CD8-positive, alpha-beta memory T cell (primary cell): ENCODE results near the gene ST6GALNAC1. TPM values are rescaled to one million over a fixed set of nuclear protein-coding genes. Genes with fewer than 3 reads are reported as not detected.

ENCODE experiments used
- CTCF ChIA-PET: fragments of 350-600 bp; sonication (Branson Sonifier 250); formaldehyde crosslinking; loops from one replicate; lab custom pipeline; 2021; ENCODE audit warnings: antibody characterized with exemption; lab: Charles Lee
- POLR2A ChIA-PET: fragments of 350-600 bp; sonication (Branson Sonifier 250); formaldehyde crosslinking; loops from one replicate; lab custom pipeline; 2021; ENCODE audit warnings: antibody characterized with exemption; lab: Charles Lee
- DNase-seq, 5 donors: peaks; one replicate each; pipeline versions ENCODE4 v3.0.0 to v3.0.0-alpha.2; 2020 to 2022; ENCODE audit warnings: mixed read lengths in 1 of 5
- H3K27ac ChIP-seq: one replicate; pipeline ENCODE4 v1.7.0; 2013; ENCODE audit warnings: low read depth, mild to moderate bottlenecking, low read length, moderate library complexity
- H3K27me3 ChIP-seq: 2 replicates; pipeline ENCODE4 v1.7.0; 2013; ENCODE audit warnings: low read length, mild to moderate bottlenecking; ENCODE audit not compliant: insufficient read depth, poor library complexity, severe bottlenecking
- H3K36me3 ChIP-seq: 2 replicates; pipeline ENCODE4 v1.7.0; 2013; ENCODE audit warnings: mild to moderate bottlenecking, low read length, moderate library complexity; ENCODE audit not compliant: insufficient read depth
- H3K4me1 ChIP-seq: 2 replicates; pipeline ENCODE4 v1.7.0; 2013; ENCODE audit warnings: mild to moderate bottlenecking, low read length, moderate library complexity; ENCODE audit not compliant: insufficient read depth
- H3K4me3 ChIP-seq: 2 replicates; pipeline ENCODE4 v1.7.0; 2013; ENCODE audit warnings: mild to moderate bottlenecking, low read length
- H3K9me3 ChIP-seq: 2 replicates; pipeline ENCODE4 v1.7.0; 2013; ENCODE audit warnings: mild to moderate bottlenecking, low read length
- H3K27ac Mint-ChIP-seq, 8 donors: one replicate each; pipeline ENCODE4 v1.8.0; 2020 to 2021; ENCODE audit warnings: mixed read lengths in 8 of 8, mild to moderate bottlenecking in 6 of 8, inconsistent platforms in 3 of 8, moderate library complexity in 3 of 8
- H3K27me3 Mint-ChIP-seq, 2 donors: one replicate each; pipeline ENCODE4 v1.8.0; 2020 to 2021; ENCODE audit warnings: mixed read lengths in 2 of 2, mild to moderate bottlenecking in 1 of 2, moderate library complexity in 1 of 2
- H3K36me3 Mint-ChIP-seq, 3 donors: one replicate each; pipeline ENCODE4 v1.8.0; 2020 to 2021; ENCODE audit warnings: mixed read lengths in 3 of 3, inconsistent platforms in 1 of 3, mild to moderate bottlenecking in 1 of 3
- H3K4me1 Mint-ChIP-seq, 3 donors: one replicate each; pipeline ENCODE4 v1.8.0; 2020 to 2021; ENCODE audit warnings: mixed read lengths in 3 of 3, inconsistent platforms in 1 of 3, mild to moderate bottlenecking in 1 of 3
- H3K4me3 Mint-ChIP-seq, 7 donors: one replicate each; pipeline ENCODE4 v1.8.0; 2020 to 2021; ENCODE audit warnings: mixed read lengths in 7 of 7, mild to moderate bottlenecking in 6 of 7, moderate library complexity in 4 of 7, inconsistent platforms in 2 of 7
- H3K9me3 Mint-ChIP-seq, 5 donors: one replicate each; pipeline ENCODE4 v1.8.0; 2020 to 2022; ENCODE audit warnings: mixed read lengths in 5 of 5, mild to moderate bottlenecking in 3 of 5, moderate library complexity in 2 of 5, inconsistent platforms in 1 of 5
- polyA plus RNA-seq: library from polyadenylated mRNA; unstranded; fragments of 300-500 nt; fragmentation: Illumina TruSeq; gene quantifications from one replicate; pipeline ENCODE4 v1.2.3, GENCODE V29; 2021
- total RNA-seq, 2 experiments: library from RNA; stranded (reverse); gene quantifications; one replicate each; pipeline ENCODE4 v1.2.3, GENCODE V29; 2021

The ST6GALNAC1 gene
- total and polyA plus RNA-seq, 3 experiments from 2014 or later, result 0.28 to 0.46 TPM; not detected in 1

DNA sequence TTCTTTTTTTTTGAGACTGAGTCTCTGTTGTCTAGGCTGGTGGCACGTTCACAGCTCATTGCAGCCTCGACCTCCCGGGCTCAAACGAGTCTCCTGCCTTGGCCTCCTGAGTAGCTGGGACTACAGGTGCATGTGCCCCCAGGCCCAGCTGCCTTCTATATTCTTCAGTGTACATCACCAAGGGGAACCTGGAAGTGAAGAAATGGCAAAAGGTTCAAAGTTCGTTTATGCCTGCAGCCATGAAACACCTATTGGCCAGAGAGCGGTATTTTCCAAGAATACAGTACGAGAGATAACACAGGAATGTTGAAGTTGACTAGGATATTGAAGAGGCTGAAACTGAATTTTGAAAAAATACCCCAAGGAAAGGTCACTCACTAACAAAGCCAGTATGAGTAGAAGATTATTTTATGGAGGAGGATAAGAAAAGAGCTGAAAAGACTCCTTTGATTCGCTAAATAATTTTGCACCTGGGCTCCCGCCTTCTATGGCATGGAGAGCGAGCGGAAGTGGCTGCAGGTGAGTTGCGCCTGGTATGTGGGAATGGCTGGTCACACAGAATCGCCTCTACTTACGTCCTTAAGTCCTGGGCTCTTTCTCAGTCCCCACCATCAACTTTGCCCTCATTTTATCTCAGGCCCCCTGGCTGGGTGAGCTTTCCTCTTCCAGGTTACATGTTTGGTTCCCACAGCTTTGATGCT lies 9.8 kb downstream of the ST6GALNAC1 start:
- Histone ChIP-seq H3K4me1 (no peaks in the 10 kb centered on the region), H3K9me3 (no peaks in the 10 kb centered on the region), H3K36me3 (no peaks in the 10 kb centered on the region), H3K27ac (no peak overlapping the region), H3K27me3 (no peaks in the 10 kb centered on the region), H3K4me3 (no peak overlapping the region)
- ChIA-PET CTCF (interaction anchor here (3.2 kb wide), 1 partner anchor 9 kb away, joined by 11 read pairs; no protein-coding TSS in a partner anchor), POLR2A (no interaction called here)
- no peaks in the 10 kb centered on the region for H3K9me3 Mint-ChIP-seq
- no peak for DNase-seq
- peaks cover 0 to 3% (median 0%) of the 10 kb centered on the region in 3 donors for H3K36me3 Mint-ChIP-seq
- H3K27me3 Mint-ChIP-seq, result peaks cover 7 to 20% of the 10 kb centered on the region in 2 donors
- H3K4me1 Mint-ChIP-seq, result peaks cover 0 to 9% (median 0%) of the 10 kb centered on the region in 3 donors
- H3K27ac Mint-ChIP-seq, result no peak overlapping the region
- H3K4me3 Mint-ChIP-seq, result no peak overlapping the region

DNA sequence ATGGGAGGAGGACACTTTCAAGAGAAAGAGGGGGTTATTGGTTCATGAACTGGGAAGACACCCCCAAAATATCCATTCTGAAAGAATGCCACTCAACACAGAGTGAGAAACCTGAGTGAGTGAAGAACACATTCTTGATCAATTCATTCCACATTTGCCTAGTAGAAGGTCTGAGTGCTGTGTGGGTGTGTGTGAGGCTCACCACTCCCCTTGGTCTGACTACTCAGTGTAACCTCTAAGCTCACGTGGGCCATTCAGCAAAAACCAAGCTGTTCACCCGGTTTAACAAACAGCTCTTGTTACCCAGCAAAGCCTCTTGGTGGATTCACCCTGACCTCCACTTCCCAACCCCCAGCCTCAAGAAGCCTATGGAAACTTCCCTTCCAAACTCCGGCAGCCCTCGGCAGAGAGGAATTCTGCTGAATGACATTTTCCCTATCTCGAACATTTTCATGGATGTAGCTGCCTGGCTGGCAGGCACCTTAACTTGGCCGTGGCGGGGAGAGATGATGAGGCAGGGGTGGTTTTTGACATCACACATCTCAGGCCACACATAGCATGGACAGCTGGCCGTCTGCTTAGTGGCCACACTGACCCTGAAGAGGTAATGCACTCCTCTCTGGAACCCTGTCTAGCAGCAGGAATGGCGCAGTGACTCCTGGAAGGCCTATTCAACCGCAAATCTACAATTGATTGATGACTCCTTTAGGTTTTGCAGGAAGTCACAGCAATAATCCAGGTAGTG lies 11.6 kb downstream of the ST6GALNAC1 start:
- Histone ChIP-seq H3K36me3 (no peaks in the 10 kb centered on the region), H3K27me3 (no peaks in the 10 kb centered on the region), H3K9me3 (no peaks in the 10 kb centered on the region), H3K27ac (no peak overlapping the region), H3K4me3 (no peak overlapping the region), H3K4me1 (no peaks in the 10 kb centered on the region)
- peak overlapping the region in 2 of 8 donors; percentile 44 to 54 for H3K27ac Mint-ChIP-seq
- peak overlapping the region in 1 of 7 donors; percentile 44 for H3K4me3 Mint-ChIP-seq
- POLR2A ChIA-PET, result no interaction called here
- no peaks in the 10 kb centered on the region for H3K9me3 Mint-ChIP-seq
- peak in 1 of 5 donors; percentile 28 for DNase-seq
- H3K4me1 Mint-ChIP-seq, result peaks cover 0 to 9% (median 0%) of the 10 kb centered on the region in 3 donors
- H3K27me3 Mint-ChIP-seq, result peaks cover 7 to 16% of the 10 kb centered on the region in 2 donors
- CTCF ChIA-PET, result interaction anchor here (3.2 kb wide), 1 partner anchor 8 kb away, joined by 11 read pairs; no protein-coding TSS in a partner anchor
- peaks cover 0 to 3% (median 0%) of the 10 kb centered on the region in 3 donors for H3K36me3 Mint-ChIP-seq

DNA sequence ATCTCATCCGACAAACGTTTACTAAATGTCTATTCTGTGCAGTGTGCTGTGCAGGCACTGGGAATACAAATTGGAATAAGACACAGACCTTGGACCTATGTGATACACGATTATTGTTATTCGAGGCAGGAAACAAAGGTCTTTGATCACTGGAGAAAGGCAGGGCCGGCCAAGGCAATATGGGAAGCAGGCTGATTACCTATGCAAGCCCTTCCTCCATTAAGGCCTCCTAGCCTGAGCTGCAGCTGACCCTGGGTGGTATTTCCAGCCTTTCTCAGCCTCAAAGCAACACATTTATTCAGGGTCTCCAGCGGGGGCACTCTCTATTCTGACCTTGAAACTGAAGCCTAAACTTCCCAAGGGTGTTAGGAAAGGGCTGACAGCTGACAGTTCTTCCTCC lies 13.4 kb downstream of the ST6GALNAC1 start:
- H3K27ac Mint-ChIP-seq, result no peak overlapping the region
- peaks cover 8 to 16% of the 10 kb centered on the region in 2 donors for H3K27me3 Mint-ChIP-seq
- no peak overlapping the region for H3K4me3 ChIP-seq
- ChIA-PET POLR2A (no interaction called here), CTCF (interaction anchor here (1.5 kb wide), 1 partner anchor 44 kb away, joined by 4 read pairs; the partner anchor contains the start of gene ST6GALNAC2)
- H3K27me3 ChIP-seq, result no peaks in the 10 kb centered on the region
- no peaks in the 10 kb centered on the region for H3K9me3 Mint-ChIP-seq
- no peak overlapping the region for H3K27ac ChIP-seq
- no peaks in the 10 kb centered on the region for H3K4me1 ChIP-seq
- H3K4me3 Mint-ChIP-seq, result no peak overlapping the region
- H3K9me3 ChIP-seq, result no peaks in the 10 kb centered on the region
- H3K36me3 Mint-ChIP-seq, result peaks cover 0 to 3% (median 0%) of the 10 kb centered on the region in 3 donors
- H3K36me3 ChIP-seq, result no peaks in the 10 kb centered on the region
- DNase-seq, result no peak
- peaks cover 0 to 9% (median 0%) of the 10 kb centered on the region in 3 donors for H3K4me1 Mint-ChIP-seq

DNA sequence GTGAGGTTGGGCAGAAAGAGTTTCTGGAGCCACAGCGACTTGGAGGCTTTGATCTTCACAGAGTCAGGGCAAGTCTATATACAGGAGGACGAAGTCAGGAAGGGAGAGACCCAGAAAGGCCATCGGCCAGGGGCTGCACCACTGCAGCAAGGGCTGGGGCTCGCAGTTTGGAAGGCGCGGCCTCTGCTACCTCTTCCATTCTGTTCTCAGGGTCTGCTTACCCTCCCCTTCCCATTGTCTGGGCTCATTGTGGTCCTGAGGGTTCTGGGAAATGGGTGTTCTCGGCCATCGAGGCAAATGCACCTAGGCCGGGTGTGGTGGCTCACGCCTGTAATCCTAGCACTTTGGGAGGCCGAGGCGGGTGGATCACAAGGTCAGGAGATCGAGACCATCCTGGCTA lies 16.0 kb downstream of the ST6GALNAC1 start:
- no peak overlapping the region for H3K4me3 Mint-ChIP-seq
- no peak for DNase-seq
- Histone ChIP-seq H3K27me3 (no peaks in the 10 kb centered on the region), H3K4me1 (peaks cover 3% of the 10 kb centered on the region), H3K36me3 (no peaks in the 10 kb centered on the region), H3K9me3 (no peaks in the 10 kb centered on the region), H3K27ac (no peak overlapping the region), H3K4me3 (no peak overlapping the region)
- CTCF ChIA-PET, result no interaction called here
- no peaks in the 10 kb centered on the region for H3K36me3 Mint-ChIP-seq
- peaks cover 5 to 15% of the 10 kb centered on the region in 2 donors for H3K27me3 Mint-ChIP-seq
- H3K9me3 Mint-ChIP-seq, result no peaks in the 10 kb centered on the region
- POLR2A ChIA-PET, result no interaction called here
- H3K27ac Mint-ChIP-seq, result no peak overlapping the region
- H3K4me1 Mint-ChIP-seq, result peaks cover 0 to 12% (median 6%) of the 10 kb centered on the region in 3 donors

DNA sequence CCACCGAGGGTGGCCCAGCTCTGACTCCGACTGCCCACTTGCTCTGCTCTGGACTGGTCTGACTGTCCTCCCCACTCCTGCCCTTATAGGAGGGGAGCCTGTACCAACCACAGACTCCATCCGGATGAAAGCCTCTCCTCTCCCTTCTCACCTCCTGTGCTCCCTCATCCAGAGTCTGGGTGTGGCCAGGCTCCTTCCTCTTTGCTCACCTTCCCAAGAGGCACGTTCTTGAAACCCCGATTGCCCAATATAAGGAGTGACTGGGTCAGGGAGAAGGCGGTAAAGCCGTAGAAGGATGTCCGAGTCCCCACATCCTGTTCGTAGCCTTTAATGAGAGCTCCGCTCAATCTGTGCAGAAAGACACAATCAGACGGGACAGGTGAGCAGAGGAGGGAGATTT lies 17.1 kb downstream of the ST6GALNAC1 start:
- H3K4me1 Mint-ChIP-seq, result peaks cover 0 to 6% (median 4%) of the 10 kb centered on the region in 3 donors
- Histone ChIP-seq H3K27ac (no peak overlapping the region), H3K27me3 (no peaks in the 10 kb centered on the region), H3K36me3 (no peaks in the 10 kb centered on the region), H3K4me1 (peaks cover 3% of the 10 kb centered on the region), H3K4me3 (no peak overlapping the region), H3K9me3 (no peaks in the 10 kb centered on the region)
- POLR2A ChIA-PET, result no interaction called here
- H3K9me3 Mint-ChIP-seq, result no peaks in the 10 kb centered on the region
- CTCF ChIA-PET, result interaction anchor here (0.9 to 7.0 kb wide), 4 partner anchors 9 to 228 kb away, joined by 3 to 90 read pairs (median 3); no protein-coding TSS in a partner anchor
- H3K4me3 Mint-ChIP-seq, result no peak overlapping the region
- peak overlapping the region in 1 of 8 donors; percentile 74 for H3K27ac Mint-ChIP-seq
- no peaks in the 10 kb centered on the region for H3K36me3 Mint-ChIP-seq
- H3K27me3 Mint-ChIP-seq, result peaks cover 5 to 15% of the 10 kb centered on the region in 2 donors
- DNase-seq, result no peak

DNA sequence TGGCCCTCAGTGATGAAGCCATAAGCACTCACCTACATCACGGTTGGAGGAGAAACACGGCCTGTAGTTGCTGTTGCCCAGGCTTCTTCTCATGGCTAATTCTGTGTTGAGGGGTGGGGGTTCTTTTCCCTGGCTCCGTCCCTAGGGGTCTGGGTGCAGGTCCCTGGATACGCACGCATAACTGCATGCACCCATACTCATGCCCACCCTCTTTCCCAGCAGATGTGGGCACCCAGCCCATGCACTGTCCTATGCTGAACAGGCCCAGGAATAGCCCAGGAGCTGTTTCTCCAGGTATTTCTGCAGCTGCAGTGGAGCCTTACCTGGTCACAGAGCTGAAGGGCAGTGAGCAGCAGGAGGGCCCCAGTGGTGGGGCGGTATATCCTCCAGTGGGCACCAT lies 18.1 kb downstream of the ST6GALNAC1 start:
- H3K36me3 Mint-ChIP-seq, result no peaks in the 10 kb centered on the region
- POLR2A ChIA-PET, result no interaction called here
- CTCF ChIA-PET, result interaction anchor here (1.0 to 7.0 kb wide), 9 partner anchors 8 to 227 kb away, joined by 3 to 90 read pairs (median 10); no protein-coding TSS in a partner anchor

DNA sequence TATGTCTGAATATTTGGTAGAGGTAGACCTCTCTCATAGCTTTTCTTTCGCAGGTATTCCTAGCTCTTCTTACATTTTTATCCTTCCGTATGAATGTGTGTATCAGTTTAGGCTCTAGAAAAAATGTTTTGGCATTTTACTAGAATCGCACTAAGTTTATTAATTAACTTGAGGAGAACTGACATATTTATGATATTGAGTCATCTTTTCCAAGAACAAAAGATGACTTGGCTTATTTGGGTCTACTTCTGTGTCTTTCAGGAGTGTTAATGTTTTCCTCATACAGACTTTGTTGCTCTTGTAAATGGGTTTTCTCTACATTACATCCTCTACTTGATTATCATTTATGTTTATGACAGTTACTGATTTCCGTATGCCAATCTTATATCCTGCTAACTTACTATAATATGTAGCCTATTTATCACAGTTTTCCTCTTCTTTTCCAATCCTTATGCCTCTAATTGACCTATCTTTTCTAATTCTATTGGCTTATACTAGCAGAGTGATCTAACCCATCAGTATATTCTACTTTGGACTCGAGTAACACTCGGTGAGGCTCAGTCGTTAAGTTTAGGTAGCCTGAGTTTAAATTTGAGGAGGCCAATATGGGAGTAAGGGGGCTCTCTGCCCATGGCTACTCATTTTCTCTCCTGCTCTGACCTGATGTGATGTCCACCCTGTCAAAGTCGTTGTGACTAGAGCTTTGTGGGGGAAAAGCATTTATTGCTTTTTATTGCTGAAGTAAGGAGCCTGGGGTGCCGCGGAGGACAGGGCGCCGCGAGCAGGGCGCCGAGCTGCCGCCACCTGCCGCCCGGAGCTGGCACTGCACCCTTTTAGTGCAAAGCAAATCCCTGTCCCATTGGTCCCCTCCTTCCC lies 20.0 kb downstream of the ST6GALNAC1 start:
- ChIA-PET CTCF (interaction anchor here (0.7 to 7.0 kb wide), 40 partner anchors 8 to 292 kb away, joined by 3 to 90 read pairs (median 5); partner anchors contain the start of genes JMJD6, METTL23, PRCD and RHBDF2), POLR2A (interaction anchor here (0.5 to 1.4 kb wide), 6 partner anchors 20 to 104 kb away, joined by 3 to 5 read pairs (median 3); partner anchors contain the start of gene ST6GALNAC2)
- H3K4me3 ChIP-seq, result no peak overlapping the region
- H3K27ac ChIP-seq, result no peak overlapping the region
- no peaks in the 10 kb centered on the region for H3K27me3 ChIP-seq
- peaks cover 3% of the 10 kb centered on the region for H3K4me1 ChIP-seq
- H3K36me3 ChIP-seq, result no peaks in the 10 kb centered on the region
- DNase-seq, result peak; percentile 64 to 83 (median 69)
- no peaks in the 10 kb centered on the region for H3K9me3 Mint-ChIP-seq
- H3K27ac Mint-ChIP-seq, result peak overlapping the region in 1 of 8 donors; percentile 12
- H3K9me3 ChIP-seq, result no peaks in the 10 kb centered on the region
- H3K4me1 Mint-ChIP-seq, result peaks cover 0 to 6% (median 3%) of the 10 kb centered on the region in 3 donors
- peaks cover 1 to 11% of the 10 kb centered on the region in 2 donors for H3K27me3 Mint-ChIP-seq
- H3K4me3 Mint-ChIP-seq, result no peak overlapping the region
- no peaks in the 10 kb centered on the region for H3K36me3 Mint-ChIP-seq

More for the DNA sequence above, 18.1 kb downstream of the ST6GALNAC1 start:
- Histone ChIP-seq H3K27me3 (no peaks in the 10 kb centered on the region), H3K4me3 (no peak overlapping the region), H3K27ac (no peak overlapping the region), H3K36me3 (no peaks in the 10 kb centered on the region), H3K4me1 (peaks cover 3% of the 10 kb centered on the region), H3K9me3 (no peaks in the 10 kb centered on the region)
- Mint-ChIP-seq H3K4me3 (no peak overlapping the region), H3K27me3 (peaks cover 5 to 15% of the 10 kb centered on the region in 2 donors), H3K9me3 (no peaks in the 10 kb centered on the region), H3K27ac (no peak overlapping the region), H3K4me1 (peaks cover 0 to 6% (median 3%) of the 10 kb centered on the region in 3 donors)
- DNase-seq, result no peak
